Measurements from ENCODE around the gene UBE2R2. TPM values are rescaled to one million over a fixed set of nuclear protein-coding genes. Genes with fewer than 3 reads are reported as not detected.

UBE2R2 gene
- total and polyA plus RNA-seq, 2 of the 4 experiments (the other 2 are of a cell fraction): 12.7 to 24.8 TPM

- DNase-seq (no peak), ATAC-seq (ENCODE audit: low read depth) (no peak)
- H3K27ac ChIP-seq (ENCODE audit: insufficient read depth, low read length): no peak overlapping the region
- no peak overlapping the region for H3K4me2 ChIP-seq (ENCODE audit: low read depth, low read length)
- peaks cover 2% of the 10 kb centered on the region for H3K4me1 ChIP-seq (ENCODE audit: control insufficient read depth, insufficient read depth, low read length)
- no peak overlapping the region for H2AFZ ChIP-seq (replicated peaks; ENCODE audit: low read length, poor library complexity)
- H4K91ac ChIP-seq (ENCODE audit: insufficient read depth, low read depth, low read length): no peak overlapping the region
- H3K4me3 ChIP-seq (ENCODE audit: insufficient read depth, low read depth, low read length): no peak overlapping the region
- no peaks in the 10 kb centered on the region for H3K27me3 ChIP-seq (ENCODE audit: control insufficient read depth, insufficient read depth, low read length)
- H2BK5ac ChIP-seq (ENCODE audit: low read depth, low read length, poor library complexity, severe bottlenecking): no peak overlapping the region
- ChIA-PET CTCF (no interaction called here), POLR2A (ENCODE audit: unreplicated experiment) (interaction anchor here (0.6 kb wide), 1 partner anchor 1868 kb away, joined by 3 read pairs; no protein-coding TSS in a partner anchor)
- intact Hi-C loops (cut with micrococcal nuclease) (no loop called here), dilution Hi-C loops (cut with HindIII; ENCODE audit: low sequenced_read_pairs, unreplicated experiment) (no loop called here), in situ Hi-C loops (cut with MboI; ENCODE audit: low sequenced_read_pairs) (no loop called here)
- H3K9me1 ChIP-seq (ENCODE audit: insufficient read depth, low read length): peaks cover 6% of the 10 kb centered on the region; the same call in 1 of the 2 replicates
- WGBS, 2 experiments (ENCODE audit: extremely low coverage in 2 of 2, insufficient read length in 1 of 2): 100% methylated on average over 1 of the region's 10 CpGs; no CpG with 5 or more reads in 1 of the 2 experiments
- no peak overlapping the region for H2AK5ac ChIP-seq (ENCODE audit: low read depth, low read length)
- H3K23ac ChIP-seq (ENCODE audit: low read depth, low read length): no peak overlapping the region
- H2BK15ac ChIP-seq (ENCODE audit: low read depth, low read length): no peak overlapping the region
- H3K14ac ChIP-seq (replicated peaks; ENCODE audit: low read depth, low read length): no peak overlapping the region
- no peak overlapping the region for H3K18ac ChIP-seq (ENCODE audit: low read depth, low read length)
- no peak overlapping the region for H2AK9ac ChIP-seq (replicated peaks; ENCODE audit: low read depth, low read length, poor library complexity)
- TF ChIP-seq MAFK (IDR thresholded peaks at IDR 0.05; ENCODE audit: low read depth, low read length): no peak
- TF ChIP-seq MXI1 (IDR thresholded peaks at IDR 0.05; ENCODE audit: borderline replicate concordance, low read depth, low read length): no peak
- TF ChIP-seq ELK1 (IDR thresholded peaks at IDR 0.05; ENCODE audit: borderline replicate concordance, low read depth, low read length): no peak
- TF ChIP-seq CEBPB (IDR thresholded peaks at IDR 0.05; ENCODE audit: low read depth, low read length): no peak
- no peak for TF ChIP-seq CTCF (conservative IDR thresholded peaks at IDR 0.05; ENCODE audit: low read depth, low read length)
- TF ChIP-seq FOS (IDR thresholded peaks at IDR 0.05; ENCODE audit: low read depth, low read length): no peak
- TF ChIP-seq SMC3 (IDR thresholded peaks at IDR 0.05; ENCODE audit: low read depth, low read length): no peak
- no peak for TF ChIP-seq BHLHE40 (IDR thresholded peaks at IDR 0.05; ENCODE audit: low read depth, low read length)
- TF ChIP-seq MAZ (IDR thresholded peaks at IDR 0.05; ENCODE audit: borderline replicate concordance, low read depth, low read length): no peak
- TF ChIP-seq USF2 (IDR thresholded peaks at IDR 0.05; ENCODE audit: low read depth, low read length): no peak
- TF ChIP-seq POLR2A (IDR thresholded peaks at IDR 0.05; ENCODE audit: low read depth, low read length): no peak
- TF ChIP-seq NFE2L2 (IDR thresholded peaks at IDR 0.05; ENCODE audit: low read depth, low read length): no peak
- TF ChIP-seq CHD1 (IDR thresholded peaks at IDR 0.05; ENCODE audit: low read depth, low read length): no peak
- no peak for TF ChIP-seq RCOR1 (IDR thresholded peaks at IDR 0.05; ENCODE audit: insufficient replicate concordance, low read length)
- H2BK20ac ChIP-seq (ENCODE audit: low read depth, low read length): no peak overlapping the region
- H3K79me1 ChIP-seq (ENCODE audit: low read depth in 1 of 2, low read length in 2 of 2): peaks cover 2 to 72% of the 10 kb centered on the region in 2 experiments; a peak in 3 of 4 replicates
- no TSS peak for BruUV-seq (replicated peaks)
- no peak overlapping the region for H3K4ac ChIP-seq (ENCODE audit: low read depth, low read length)
- H3K9me3 ChIP-seq (ENCODE audit: control insufficient read depth, insufficient read depth, low read length): no peaks in the 10 kb centered on the region
- no peak overlapping the region for H3K9ac ChIP-seq (ENCODE audit: low read depth, low read length)
- H4K8ac ChIP-seq (ENCODE audit: low read depth in 2 of 2, low read length in 2 of 2): no peak overlapping the region
- no peak overlapping the region for H2BK120ac ChIP-seq (ENCODE audit: low read depth, low read length)
- H3K36me3 ChIP-seq (ENCODE audit: control insufficient read depth, insufficient read depth, low read length): no peaks in the 10 kb centered on the region; the same call in 1 of the 2 replicates
- peaks cover 79% of the 10 kb centered on the region for H4K20me1 ChIP-seq (ENCODE audit: insufficient read depth, low read length)
- H3K56ac ChIP-seq (ENCODE audit: extremely low read depth, insufficient read depth, low read length): no peak overlapping the region
- H4K5ac ChIP-seq (ENCODE audit: low read depth, low read length): no peak overlapping the region
These were observed 45.0 kb downstream of the UBE2R2 start for GRCh38 chr9:33861917-33862453.
